ENCODE results near the gene NOD2.

DNA sequence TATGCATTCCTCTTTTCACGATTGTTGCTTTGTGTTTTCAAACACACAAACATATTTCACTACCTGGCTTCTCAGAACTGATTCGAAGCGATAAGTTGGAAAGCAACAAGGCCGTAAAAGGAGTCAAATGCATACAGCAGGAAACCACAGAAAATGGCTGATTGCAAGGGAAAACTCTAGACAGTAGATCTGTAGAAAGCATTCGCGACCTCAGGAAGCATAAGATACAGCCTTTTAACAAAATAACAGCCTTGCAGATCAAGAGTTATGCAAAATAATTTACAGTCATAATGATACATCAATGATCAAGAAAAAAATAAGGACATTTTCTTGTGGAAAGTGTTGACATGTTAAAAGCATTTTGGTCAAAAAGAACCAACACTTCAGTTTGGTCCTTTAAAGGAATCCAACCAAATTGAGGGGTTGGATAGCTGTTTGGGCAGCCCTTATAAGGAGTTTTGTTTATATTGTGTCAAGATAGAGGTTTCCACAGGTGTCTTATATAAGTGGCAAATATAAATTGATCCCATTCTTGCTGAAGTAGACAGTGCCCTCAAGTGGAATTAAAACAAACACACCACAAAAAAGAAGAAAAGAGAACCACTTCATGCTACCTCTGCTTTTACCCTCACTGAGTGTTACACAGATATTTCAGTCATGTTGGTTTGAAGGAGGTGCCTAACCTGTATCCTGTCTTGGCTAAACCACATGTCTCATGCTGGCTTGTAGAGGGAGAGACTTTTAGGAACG is 54.0 kb downstream of the NOD2 start:
- TF ChIP-seq POLR2A (IDR thresholded peaks at IDR 0.05; ENCODE audit: low read depth, low read length) (no peak), POLR2AphosphoS5 (IDR thresholded peaks at IDR 0.05; ENCODE audit: low read depth, low read length) (no peak), TAF1 (IDR thresholded peaks at IDR 0.05; ENCODE audit: borderline replicate concordance, low read depth, low read length) (no peak)

Data from GM12892 (cell line).